Measurements from ENCODE around the gene RPL39.
"Not testable (repeated sequence)": the region's sequence is repeated elsewhere in the genome, so short reads cannot be mapped to it uniquely, and the experiment has no call there.

RPL39 gene

GRCh38 chrX:119791437-119792231 is at the start of gene RPL39:
Gene RPL39, minus strand, starts transcription at chrX:119791630. Its CDS starts 54 bp downstream, at chrX:119791576.
- peak; percentile 83 for DNase-seq
- in situ Hi-C loops (cut with HindIII; ENCODE audit: low pct_ligation_motif_present, low pct_unique_long_range_greater_than_20kb, low sequenced_read_pairs), result no loop called here

GRCh38 chrX:119833905-119834304 is 42.5 kb upstream of the RPL39 start:
- DNase-seq, result no peak
- in situ Hi-C loops (cut with HindIII; ENCODE audit: low pct_ligation_motif_present, low pct_unique_long_range_greater_than_20kb, low sequenced_read_pairs), result no loop called here

GRCh38 chrX:119828446-119828845 is 37.0 kb upstream of the RPL39 start:
- in situ Hi-C loops (cut with HindIII; ENCODE audit: low pct_ligation_motif_present, low pct_unique_long_range_greater_than_20kb, low sequenced_read_pairs), result no loop called here
- DNase-seq, result no peak

GRCh38 chrX:119826399-119826959 is 35.0 kb upstream of the RPL39 start:
- DNase-seq, result no peak
- in situ Hi-C loops (cut with HindIII; ENCODE audit: low pct_ligation_motif_present, low pct_unique_long_range_greater_than_20kb, low sequenced_read_pairs), result no loop called here

GRCh38 chrX:119824221-119824620 is 32.8 kb upstream of the RPL39 start:
- DNase-seq; in situ Hi-C loops (cut with HindIII; ENCODE audit: low pct_ligation_motif_present, low pct_unique_long_range_greater_than_20kb, low sequenced_read_pairs): not testable (repeated sequence)

- in situ Hi-C loops (cut with HindIII; ENCODE audit: low pct_ligation_motif_present, low pct_unique_long_range_greater_than_20kb, low sequenced_read_pairs), result not testable (repeated sequence)
- peak; percentile 19 for DNase-seq
Measured at GRCh38 chrX:119821703-119822102, 30.3 kb upstream of the RPL39 start.

GRCh38 chrX:119817130-119817690 is 25.8 kb upstream of the RPL39 start:
- DNase-seq, result no peak

GRCh38 chrX:119816300-119816699 is 24.9 kb upstream of the RPL39 start:
- in situ Hi-C loops (cut with HindIII; ENCODE audit: low pct_ligation_motif_present, low pct_unique_long_range_greater_than_20kb, low sequenced_read_pairs), result no loop called here
- DNase-seq, result no peak

More at GRCh38 chrX:119817130-119817690, 25.8 kb upstream of the RPL39 start:
- in situ Hi-C loops (cut with HindIII; ENCODE audit: low pct_ligation_motif_present, low pct_unique_long_range_greater_than_20kb, low sequenced_read_pairs), result no loop called here

- no peak for DNase-seq
- in situ Hi-C loops (cut with HindIII; ENCODE audit: low pct_ligation_motif_present, low pct_unique_long_range_greater_than_20kb, low sequenced_read_pairs), result no loop called here
Measured at GRCh38 chrX:119809185-119809666, 17.8 kb upstream of the RPL39 start.

- in situ Hi-C loops (cut with HindIII; ENCODE audit: low pct_ligation_motif_present, low pct_unique_long_range_greater_than_20kb, low sequenced_read_pairs); DNase-seq: not testable (repeated sequence)
Measured at GRCh38 chrX:119808461-119808860, 17.0 kb upstream of the RPL39 start.

GRCh38 chrX:119802546-119802945 is 11.1 kb upstream of the RPL39 start:
- DNase-seq, result no peak
- in situ Hi-C loops (cut with HindIII; ENCODE audit: low pct_ligation_motif_present, low pct_unique_long_range_greater_than_20kb, low sequenced_read_pairs), result no loop called here

- no peak for DNase-seq
- in situ Hi-C loops (cut with HindIII; ENCODE audit: low pct_ligation_motif_present, low pct_unique_long_range_greater_than_20kb, low sequenced_read_pairs), result no loop called here
Measured at GRCh38 chrX:119801253-119802221, 10.1 kb upstream of the RPL39 start.

- peak; percentile 25 for DNase-seq
- in situ Hi-C loops (cut with HindIII; ENCODE audit: low pct_ligation_motif_present, low pct_unique_long_range_greater_than_20kb, low sequenced_read_pairs), result no loop called here
Measured at GRCh38 chrX:119790977-119791436, 423 bp downstream of the RPL39 start.

- in situ Hi-C loops (cut with HindIII; ENCODE audit: low pct_ligation_motif_present, low pct_unique_long_range_greater_than_20kb, low sequenced_read_pairs), result no loop called here
- DNase-seq, result peak; percentile 19
Measured at GRCh38 chrX:119784747-119785446, 6.5 kb downstream of the RPL39 start.

GRCh38 chrX:119783026-119783425 is 8.4 kb downstream of the RPL39 start:
- in situ Hi-C loops (cut with HindIII; ENCODE audit: low pct_ligation_motif_present, low pct_unique_long_range_greater_than_20kb, low sequenced_read_pairs), result no loop called here
- DNase-seq, result no peak

GRCh38 chrX:119778829-119779228 is 12.6 kb downstream of the RPL39 start:
- in situ Hi-C loops (cut with HindIII; ENCODE audit: low pct_ligation_motif_present, low pct_unique_long_range_greater_than_20kb, low sequenced_read_pairs), result no loop called here
- DNase-seq, result no peak

- in situ Hi-C loops (cut with HindIII; ENCODE audit: low pct_ligation_motif_present, low pct_unique_long_range_greater_than_20kb, low sequenced_read_pairs), result no loop called here
- DNase-seq, result no peak
Measured at GRCh38 chrX:119775517-119776238, 15.8 kb downstream of the RPL39 start.
